Neural progenitor cell (in vitro differentiated cells): ENCODE results near the gene CRB3.

ENCODE experiments used
- EZH2phosphoT487 ChIP-seq: fragments of 200-600 bp; sonication (generic); IDR thresholded peaks from 2 replicates; pipeline ENCODE4 v1.6.1; 2017; ENCODE audit warnings: antibody characterized with exemption
- TF ChIP-seq, protein P1 (sequence below): fragments of 200-600 bp; sonication (generic); IDR thresholded peaks from 2 replicates; pipeline ENCODE4 v1.5.1; 2017; ENCODE audit warnings: antibody characterized with exemption, mild to moderate bottlenecking

DNA sequence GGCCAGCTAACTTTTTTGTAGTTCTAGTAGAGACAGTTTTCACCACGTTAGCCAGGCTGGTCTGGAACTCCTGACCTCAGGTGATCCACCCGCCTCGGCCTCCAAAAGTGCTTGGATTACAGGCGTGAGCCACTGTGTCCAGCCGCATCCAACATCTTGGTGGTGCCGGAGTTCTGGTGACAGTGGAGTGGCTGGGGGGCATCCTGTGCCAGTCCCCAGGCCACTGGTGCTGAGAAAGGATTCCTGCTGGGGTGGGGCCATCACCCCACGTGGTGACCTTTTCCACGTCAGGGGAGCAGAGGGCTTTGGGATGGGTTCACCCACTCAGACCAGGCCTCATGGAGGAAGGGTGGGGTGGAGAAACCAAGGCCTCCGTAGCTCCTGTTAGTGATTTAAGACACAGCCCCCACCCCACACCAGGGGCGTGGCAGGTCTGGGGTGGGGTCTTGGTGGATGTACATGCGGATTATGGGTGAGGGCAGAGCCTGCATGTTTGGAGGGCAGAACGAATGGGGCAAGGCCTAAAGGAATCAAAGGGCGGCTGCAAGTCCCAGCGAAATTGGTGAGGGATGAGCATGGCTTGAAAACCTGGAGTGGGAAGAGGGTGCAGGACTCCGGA lies 51.0 kb downstream of the CRB3 start:
- TF ChIP-seq EZH2phosphoT487: no peak
- TF ChIP-seq, protein P1, sequence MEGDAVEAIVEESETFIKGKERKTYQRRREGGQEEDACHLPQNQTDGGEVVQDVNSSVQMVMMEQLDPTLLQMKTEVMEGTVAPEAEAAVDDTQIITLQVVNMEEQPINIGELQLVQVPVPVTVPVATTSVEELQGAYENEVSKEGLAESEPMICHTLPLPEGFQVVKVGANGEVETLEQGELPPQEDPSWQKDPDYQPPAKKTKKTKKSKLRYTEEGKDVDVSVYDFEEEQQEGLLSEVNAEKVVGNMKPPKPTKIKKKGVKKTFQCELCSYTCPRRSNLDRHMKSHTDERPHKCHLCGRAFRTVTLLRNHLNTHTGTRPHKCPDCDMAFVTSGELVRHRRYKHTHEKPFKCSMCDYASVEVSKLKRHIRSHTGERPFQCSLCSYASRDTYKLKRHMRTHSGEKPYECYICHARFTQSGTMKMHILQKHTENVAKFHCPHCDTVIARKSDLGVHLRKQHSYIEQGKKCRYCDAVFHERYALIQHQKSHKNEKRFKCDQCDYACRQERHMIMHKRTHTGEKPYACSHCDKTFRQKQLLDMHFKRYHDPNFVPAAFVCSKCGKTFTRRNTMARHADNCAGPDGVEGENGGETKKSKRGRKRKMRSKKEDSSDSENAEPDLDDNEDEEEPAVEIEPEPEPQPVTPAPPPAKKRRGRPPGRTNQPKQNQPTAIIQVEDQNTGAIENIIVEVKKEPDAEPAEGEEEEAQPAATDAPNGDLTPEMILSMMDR: no peak
